ENCODE data around the gene XPO4. TPM values are rescaled to one million over a fixed set of nuclear protein-coding genes. Genes with fewer than 3 reads are reported as not detected.
A peak's percentile ranks its signal among the peaks of the same experiment; 100 is the strongest.

The XPO4 gene
- total and polyA plus RNA-seq, 7 donors, result 1.8 to 26.8 (median 15.6) TPM

DNA sequence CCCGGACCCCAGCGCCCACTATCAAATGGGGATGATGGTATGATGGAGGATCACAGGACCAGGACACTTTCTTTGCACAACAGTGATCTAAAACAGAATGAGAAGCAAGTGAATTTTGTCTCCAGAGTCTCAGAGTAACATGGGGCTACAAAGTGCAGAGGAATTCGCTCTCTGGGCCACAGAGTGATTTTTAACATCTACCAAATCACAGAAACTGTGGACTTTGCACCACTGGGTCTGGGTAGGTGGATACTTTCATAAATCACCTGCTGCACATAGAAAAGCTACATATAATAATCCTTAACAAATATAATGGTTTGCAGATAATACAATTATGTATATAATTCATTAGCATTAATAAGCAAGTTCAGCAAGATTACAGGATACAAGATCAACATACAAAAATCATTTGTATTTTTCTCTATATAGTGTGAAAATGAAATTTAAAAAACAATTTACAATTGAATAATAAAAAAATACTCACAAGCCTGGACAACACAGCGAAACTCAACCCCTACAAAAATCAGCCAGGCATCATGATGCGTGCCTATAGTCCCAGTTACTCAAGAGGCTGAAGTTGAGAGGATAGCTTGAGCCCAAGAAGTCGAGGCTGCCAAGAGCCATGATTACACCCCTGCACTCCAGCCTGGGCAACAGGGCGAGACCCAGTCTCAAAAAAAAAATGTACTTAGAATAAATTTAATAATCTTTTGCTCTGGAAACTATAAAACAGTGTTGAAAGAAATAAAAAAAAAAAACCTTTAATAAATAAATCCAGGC is 68.5 kb downstream of the XPO4 start:
- Histone ChIP-seq H3K4me3 (no peak overlapping the region), H3K9me3 (no peaks in the 10 kb centered on the region), H3K27me3 (no peaks in the 10 kb centered on the region), H3K27ac (peak overlapping the region in 1 of 4 donors; percentile 5), H3K36me3 (peaks cover 0 to 28% (median 0%) of the 10 kb centered on the region in 4 donors), H3K4me1 (peaks cover 0 to 30% (median 0%) of the 10 kb centered on the region in 4 donors)
- WGBS, 2 donors, result 86 to 98% methylated on average over 7 of the region's 7 CpGs
- DNase-seq, result no peak
- TF ChIP-seq POLR2A (IDR thresholded peaks at IDR 0.05), result no peak
- TF ChIP-seq EP300 (IDR thresholded peaks at IDR 0.05), result no peak
- TF ChIP-seq, protein P1, sequence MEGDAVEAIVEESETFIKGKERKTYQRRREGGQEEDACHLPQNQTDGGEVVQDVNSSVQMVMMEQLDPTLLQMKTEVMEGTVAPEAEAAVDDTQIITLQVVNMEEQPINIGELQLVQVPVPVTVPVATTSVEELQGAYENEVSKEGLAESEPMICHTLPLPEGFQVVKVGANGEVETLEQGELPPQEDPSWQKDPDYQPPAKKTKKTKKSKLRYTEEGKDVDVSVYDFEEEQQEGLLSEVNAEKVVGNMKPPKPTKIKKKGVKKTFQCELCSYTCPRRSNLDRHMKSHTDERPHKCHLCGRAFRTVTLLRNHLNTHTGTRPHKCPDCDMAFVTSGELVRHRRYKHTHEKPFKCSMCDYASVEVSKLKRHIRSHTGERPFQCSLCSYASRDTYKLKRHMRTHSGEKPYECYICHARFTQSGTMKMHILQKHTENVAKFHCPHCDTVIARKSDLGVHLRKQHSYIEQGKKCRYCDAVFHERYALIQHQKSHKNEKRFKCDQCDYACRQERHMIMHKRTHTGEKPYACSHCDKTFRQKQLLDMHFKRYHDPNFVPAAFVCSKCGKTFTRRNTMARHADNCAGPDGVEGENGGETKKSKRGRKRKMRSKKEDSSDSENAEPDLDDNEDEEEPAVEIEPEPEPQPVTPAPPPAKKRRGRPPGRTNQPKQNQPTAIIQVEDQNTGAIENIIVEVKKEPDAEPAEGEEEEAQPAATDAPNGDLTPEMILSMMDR (IDR thresholded peaks at IDR 0.05), result no peak
- TF ChIP-seq POLR2AphosphoS5 (IDR thresholded peaks at IDR 0.05), result no peak
- intact Hi-C loops (cut with DNase I), result no loop called here

DNA sequence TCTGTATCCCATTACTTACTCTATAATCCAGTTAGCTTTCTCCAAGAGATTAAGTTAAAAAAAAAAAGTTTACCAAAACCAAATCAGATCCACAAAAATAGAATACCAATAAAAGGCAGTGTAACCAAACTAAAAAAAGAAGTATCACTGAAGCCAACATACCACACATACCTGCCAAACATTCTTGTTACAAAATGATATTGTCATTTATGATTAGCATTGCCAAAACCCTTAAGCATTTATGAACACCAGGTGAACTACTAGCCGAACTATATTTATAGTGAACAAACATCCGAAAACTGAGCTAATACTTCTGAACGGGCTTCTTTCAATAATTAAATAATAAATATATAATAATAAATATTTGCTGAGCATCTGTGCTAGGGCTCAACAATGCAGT is 69.7 kb downstream of the XPO4 start:
- H3K9me3 ChIP-seq, result no peaks in the 10 kb centered on the region
- no peaks in the 10 kb centered on the region for H3K27me3 ChIP-seq
- peaks cover 0 to 36% (median 7%) of the 10 kb centered on the region in 4 donors for H3K4me1 ChIP-seq
- WGBS, 2 donors, result 86 to 92% methylated on average over 3 of the region's 3 CpGs
- no peak overlapping the region for H3K4me3 ChIP-seq
- peak overlapping the region in 1 of 4 donors; percentile 27 for H3K27ac ChIP-seq
- intact Hi-C loops (cut with DNase I), result no loop called here
- DNase-seq, result no peak
- H3K36me3 ChIP-seq, result peaks cover 0 to 27% (median 0%) of the 10 kb centered on the region in 4 donors
- TF ChIP-seq EP300 (IDR thresholded peaks at IDR 0.05), result no peak
- TF ChIP-seq, protein P1 (IDR thresholded peaks at IDR 0.05), result no peak
- no peak for TF ChIP-seq POLR2AphosphoS5 (IDR thresholded peaks at IDR 0.05)
- no peak for TF ChIP-seq POLR2A (IDR thresholded peaks at IDR 0.05)

DNA sequence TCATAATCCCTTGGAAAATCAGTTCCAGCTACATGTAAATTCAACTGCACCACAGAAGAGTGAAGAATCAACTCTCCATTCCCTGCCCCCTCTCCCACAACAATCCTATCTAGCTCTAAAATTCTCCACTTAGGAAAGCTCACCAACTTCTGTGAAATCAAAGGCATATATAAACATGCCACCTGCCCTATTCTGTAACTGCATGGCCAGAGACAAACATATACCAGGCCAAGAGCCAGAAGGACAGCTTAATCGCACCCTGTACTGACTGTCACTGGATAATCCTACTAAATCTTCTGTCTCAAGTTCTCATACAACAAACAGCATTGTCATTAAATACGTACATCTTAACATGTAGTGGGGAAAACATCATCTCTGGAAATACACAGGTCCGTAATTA is 70.6 kb downstream of the XPO4 start:
- no peak for DNase-seq
- intact Hi-C loops (cut with DNase I), result no loop called here
- WGBS, 2 donors, result 46 to 78% methylated on average over 3 of the region's 3 CpGs

DNA sequence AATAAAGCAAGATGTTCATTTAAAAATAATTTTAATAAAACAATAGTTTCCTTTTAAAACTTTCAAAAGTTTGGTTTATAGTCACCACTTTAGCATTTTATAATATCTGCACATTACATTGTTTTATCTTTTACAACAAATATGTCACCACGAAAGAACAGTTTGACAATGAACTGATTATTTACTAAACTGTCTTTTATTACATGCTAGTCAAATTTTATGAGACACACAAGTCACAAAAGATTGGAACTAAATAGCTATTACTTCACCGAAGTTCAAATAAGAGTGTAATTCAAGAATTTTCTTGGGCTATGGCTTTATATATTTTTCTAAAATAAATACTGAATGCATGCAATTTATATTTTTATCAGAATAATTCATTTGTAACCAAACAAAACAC is 71.3 kb downstream of the XPO4 start:
- no peaks in the 10 kb centered on the region for H3K9me3 ChIP-seq
- TF ChIP-seq POLR2A (IDR thresholded peaks at IDR 0.05), result no peak
- no peak for TF ChIP-seq EP300 (IDR thresholded peaks at IDR 0.05)
- H3K27me3 ChIP-seq, result no peaks in the 10 kb centered on the region
- WGBS, 2 donors, result 24 to 63% methylated on average over 2 of the region's 2 CpGs
- intact Hi-C loops (cut with DNase I), result no loop called here
- H3K27ac ChIP-seq, result no peak overlapping the region
- no peak for DNase-seq
- no peak overlapping the region for H3K4me3 ChIP-seq
- peaks cover 0 to 49% (median 17%) of the 10 kb centered on the region in 4 donors for H3K4me1 ChIP-seq
- peaks cover 0 to 12% (median 0%) of the 10 kb centered on the region in 4 donors for H3K36me3 ChIP-seq

More for the DNA sequence above, 70.6 kb downstream of the XPO4 start:
- H3K27me3 ChIP-seq, result no peaks in the 10 kb centered on the region
- peaks cover 0 to 18% (median 0%) of the 10 kb centered on the region in 4 donors for H3K36me3 ChIP-seq
- peak overlapping the region in 1 of 4 donors; percentile 27 for H3K27ac ChIP-seq
- H3K4me3 ChIP-seq, result no peak overlapping the region
- no peak for TF ChIP-seq POLR2AphosphoS5 (IDR thresholded peaks at IDR 0.05)
- TF ChIP-seq POLR2A (IDR thresholded peaks at IDR 0.05), result no peak
- no peak for TF ChIP-seq EP300 (IDR thresholded peaks at IDR 0.05)
- TF ChIP-seq, protein P1 (IDR thresholded peaks at IDR 0.05), result no peak
- H3K9me3 ChIP-seq, result no peaks in the 10 kb centered on the region
- H3K4me1 ChIP-seq, result peaks cover 0 to 43% (median 12%) of the 10 kb centered on the region in 4 donors

DNA sequence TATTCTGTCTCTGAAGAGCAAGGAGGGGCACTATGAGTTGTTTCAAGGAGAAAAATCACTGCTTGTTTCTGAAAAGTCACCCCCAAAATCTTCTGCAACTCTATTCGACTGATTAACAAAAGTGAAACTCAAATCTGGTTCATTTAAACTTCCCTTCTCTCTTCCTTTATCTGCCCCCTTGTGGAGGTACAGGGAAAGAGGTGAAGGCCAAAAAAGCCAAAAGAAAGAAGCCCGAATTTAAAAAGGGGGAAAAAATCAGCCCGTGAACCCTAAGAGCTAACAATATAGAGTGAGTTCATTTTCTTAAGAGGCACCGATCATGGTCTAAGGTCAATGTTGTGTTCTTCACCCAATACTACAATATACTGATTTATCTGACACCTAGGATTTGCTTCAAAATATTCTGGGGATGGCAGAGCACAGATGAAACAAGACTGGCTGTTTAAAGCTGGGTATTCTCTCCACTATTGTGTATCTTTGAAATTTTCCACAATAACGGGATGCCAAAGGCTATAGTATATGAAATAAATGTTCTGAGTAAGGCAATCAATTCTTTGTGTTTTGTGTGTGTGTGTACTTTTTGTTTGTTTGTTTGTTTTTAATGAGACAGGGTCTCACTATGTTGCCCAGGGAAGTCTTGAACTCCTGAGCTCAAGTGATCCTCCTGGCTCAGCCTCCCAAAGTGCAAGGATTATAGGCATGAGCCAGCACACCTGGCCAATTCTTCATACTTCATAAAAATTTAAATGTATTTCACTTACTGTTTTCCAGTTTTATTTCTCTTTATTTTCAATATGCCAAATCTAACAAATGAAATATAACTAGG is 73.8 kb downstream of the XPO4 start:
- intact Hi-C loops (cut with DNase I), result loop anchor here (2.0 to 10.0 kb wide), 4 partner anchors 56 to 336 kb away; partner anchors contain the start of genes EEF1AKMT1 and IFT88
- DNase-seq, result no peak
- TF ChIP-seq POLR2A (IDR thresholded peaks at IDR 0.05), result no peak
- TF ChIP-seq, protein P1 (IDR thresholded peaks at IDR 0.05), result peak; percentile 49 to 82 (median 79)
- TF ChIP-seq POLR2AphosphoS5 (IDR thresholded peaks at IDR 0.05), result peak in 2 of 4 donors; percentile 16 to 27
- WGBS, 2 donors, result 13 to 28% methylated on average over 5 of the region's 5 CpGs
- Histone ChIP-seq H3K9me3 (no peaks in the 10 kb centered on the region), H3K4me1 (peaks cover 0 to 65% (median 35%) of the 10 kb centered on the region in 4 donors), H3K27ac (peak overlapping the region; percentile 44 to 55 (median 47)), H3K36me3 (no peaks in the 10 kb centered on the region), H3K27me3 (no peaks in the 10 kb centered on the region), H3K4me3 (peak overlapping the region in 3 of 4 donors; percentile 16 to 30 (median 23))

Data from sigmoid colon (tissue), 7 donors.